Activated naive CD8-positive, alpha-beta T cell (primary cell): Measurements from ENCODE around the gene DCLRE1B.

Experiments
- H3K27ac Mint-ChIP-seq: one replicate; pipeline ENCODE4 v1.8.0; 2021; ENCODE audit warnings: mixed read lengths
- H3K27me3 Mint-ChIP-seq: one replicate; pipeline ENCODE4 v1.8.0; 2021; ENCODE audit warnings: mixed read lengths
- H3K36me3 Mint-ChIP-seq: one replicate; pipeline ENCODE4 v1.8.0; 2021; ENCODE audit warnings: mixed read lengths
- H3K4me1 Mint-ChIP-seq: one replicate; pipeline ENCODE4 v1.8.0; 2021; ENCODE audit warnings: low read depth, mixed read lengths
- H3K4me3 Mint-ChIP-seq: one replicate; pipeline ENCODE4 v1.8.0; 2021; ENCODE audit warnings: mild to moderate bottlenecking, mixed read lengths
- H3K9me3 Mint-ChIP-seq: one replicate; pipeline ENCODE4 v1.8.0; 2021; ENCODE audit warnings: low read depth, mixed read lengths

The DCLRE1B gene

DNA sequence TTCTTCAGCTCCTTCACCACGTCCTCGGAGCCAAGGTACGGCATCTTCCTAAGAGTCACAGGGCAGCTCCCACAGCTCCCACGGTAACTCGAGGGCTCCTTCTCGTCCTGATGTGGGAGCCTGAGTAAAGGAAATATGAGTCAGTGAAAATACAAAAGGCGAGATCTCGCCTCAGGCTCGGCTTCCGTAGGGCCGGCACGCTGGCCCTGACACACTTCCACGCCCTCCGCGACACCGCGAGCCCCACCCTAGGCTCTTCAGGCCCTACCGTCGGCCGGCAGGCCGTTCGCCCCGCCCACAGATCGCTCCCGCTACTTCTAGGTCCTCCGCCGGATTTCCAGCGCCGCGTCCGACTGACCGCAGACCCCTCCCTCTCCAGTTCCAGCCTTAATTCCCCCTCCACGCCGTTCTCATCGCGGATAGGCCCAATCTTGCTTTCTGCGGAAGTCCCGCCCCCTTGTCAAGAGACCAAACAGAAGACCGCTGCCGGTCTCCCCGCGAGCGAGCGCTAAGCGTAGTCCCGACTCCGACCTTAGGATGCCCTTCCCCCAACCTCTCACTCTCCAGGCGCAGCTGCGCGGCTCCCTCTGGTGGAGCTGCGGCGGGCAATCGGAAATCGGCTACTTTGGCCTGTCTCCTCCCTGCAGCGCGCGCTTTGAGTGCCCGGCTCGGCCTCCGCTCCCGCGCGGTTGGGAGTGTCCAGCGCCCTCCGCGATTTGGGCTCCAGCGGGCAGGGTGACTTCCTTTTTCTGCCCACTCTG lies at the start of gene DCLRE1B, which contains the start of gene AP4B1:
TSS of gene DCLRE1B (plus strand) at position 653 of the 761 bp plus-strand sequence. CDS start 261 bp downstream, outside the sequence.
TSS of gene AP4B1 (minus strand) at position 126 of the 761 bp plus-strand sequence. CDS start at position 44, 82 bp downstream.
- Mint-ChIP-seq H3K27me3 (no peaks in the 10 kb centered on the region), H3K4me3 (peak within 1 kb of the TSS; percentile 99), H3K9me3 (no peaks in the 10 kb centered on the region), H3K4me1 (peaks cover 53% of the 10 kb centered on the region), H3K36me3 (peaks cover 14% of the 10 kb centered on the region), H3K27ac (peak within 1 kb of the TSS; percentile 100)

GRCh38 chr1:113855630-113856400 lies 49.3 kb upstream of the DCLRE1B start:
- H3K4me1 Mint-ChIP-seq = peaks cover 34% of the 10 kb centered on the region
- H3K9me3 Mint-ChIP-seq = no peaks in the 10 kb centered on the region
- peak overlapping the region; percentile 16 for H3K27ac Mint-ChIP-seq
- peaks cover 26% of the 10 kb centered on the region for H3K36me3 Mint-ChIP-seq
- H3K27me3 Mint-ChIP-seq = no peaks in the 10 kb centered on the region
- no peak overlapping the region for H3K4me3 Mint-ChIP-seq

- no peaks in the 10 kb centered on the region for H3K9me3 Mint-ChIP-seq
- peak overlapping the region; percentile 16 for H3K27ac Mint-ChIP-seq
- peaks cover 33% of the 10 kb centered on the region for H3K4me1 Mint-ChIP-seq
- peaks cover 25% of the 10 kb centered on the region for H3K36me3 Mint-ChIP-seq
- no peak overlapping the region for H3K4me3 Mint-ChIP-seq
- no peaks in the 10 kb centered on the region for H3K27me3 Mint-ChIP-seq
Observed at GRCh38 chr1:113856401-113856790, 48.7 kb upstream of the DCLRE1B start.

DNA sequence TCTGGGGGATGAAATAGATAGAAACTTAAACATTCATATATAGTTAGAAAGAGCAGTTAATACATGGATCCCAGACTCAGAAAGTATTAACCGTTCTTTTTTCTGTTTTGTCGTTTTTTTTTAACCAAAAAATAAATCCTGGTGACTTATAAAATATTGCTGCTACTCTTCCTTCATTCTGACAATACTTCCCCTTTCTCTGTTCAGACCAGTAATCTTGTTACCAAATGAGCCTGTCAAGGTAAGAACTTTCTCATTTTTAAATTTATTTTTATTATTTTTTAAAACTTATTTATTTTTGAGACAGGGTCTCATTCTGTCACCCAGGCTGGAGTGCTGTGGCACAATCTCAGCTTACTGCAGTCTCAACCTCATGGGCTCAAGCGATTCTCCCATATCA lies 47.4 kb upstream of the DCLRE1B start:
- H3K4me1 Mint-ChIP-seq = peaks cover 37% of the 10 kb centered on the region
- H3K27ac Mint-ChIP-seq = no peak overlapping the region
- H3K4me3 Mint-ChIP-seq = no peak overlapping the region
- peaks cover 32% of the 10 kb centered on the region for H3K36me3 Mint-ChIP-seq
- H3K27me3 Mint-ChIP-seq = no peaks in the 10 kb centered on the region
- H3K9me3 Mint-ChIP-seq = no peaks in the 10 kb centered on the region

GRCh38 chr1:113858418-113858817 lies 46.7 kb upstream of the DCLRE1B start:
- no peaks in the 10 kb centered on the region for H3K27me3 Mint-ChIP-seq
- H3K27ac Mint-ChIP-seq = no peak overlapping the region
- H3K9me3 Mint-ChIP-seq = no peaks in the 10 kb centered on the region
- H3K36me3 Mint-ChIP-seq = peaks cover 35% of the 10 kb centered on the region
- peaks cover 40% of the 10 kb centered on the region for H3K4me1 Mint-ChIP-seq
- H3K4me3 Mint-ChIP-seq = no peak overlapping the region

- Mint-ChIP-seq H3K4me1 (peaks cover 41% of the 10 kb centered on the region), H3K27ac (peak overlapping the region; percentile 4), H3K4me3 (no peak overlapping the region), H3K9me3 (no peaks in the 10 kb centered on the region), H3K36me3 (peaks cover 36% of the 10 kb centered on the region), H3K27me3 (no peaks in the 10 kb centered on the region)
Observed at GRCh38 chr1:113858982-113859381, 46.1 kb upstream of the DCLRE1B start.

DNA sequence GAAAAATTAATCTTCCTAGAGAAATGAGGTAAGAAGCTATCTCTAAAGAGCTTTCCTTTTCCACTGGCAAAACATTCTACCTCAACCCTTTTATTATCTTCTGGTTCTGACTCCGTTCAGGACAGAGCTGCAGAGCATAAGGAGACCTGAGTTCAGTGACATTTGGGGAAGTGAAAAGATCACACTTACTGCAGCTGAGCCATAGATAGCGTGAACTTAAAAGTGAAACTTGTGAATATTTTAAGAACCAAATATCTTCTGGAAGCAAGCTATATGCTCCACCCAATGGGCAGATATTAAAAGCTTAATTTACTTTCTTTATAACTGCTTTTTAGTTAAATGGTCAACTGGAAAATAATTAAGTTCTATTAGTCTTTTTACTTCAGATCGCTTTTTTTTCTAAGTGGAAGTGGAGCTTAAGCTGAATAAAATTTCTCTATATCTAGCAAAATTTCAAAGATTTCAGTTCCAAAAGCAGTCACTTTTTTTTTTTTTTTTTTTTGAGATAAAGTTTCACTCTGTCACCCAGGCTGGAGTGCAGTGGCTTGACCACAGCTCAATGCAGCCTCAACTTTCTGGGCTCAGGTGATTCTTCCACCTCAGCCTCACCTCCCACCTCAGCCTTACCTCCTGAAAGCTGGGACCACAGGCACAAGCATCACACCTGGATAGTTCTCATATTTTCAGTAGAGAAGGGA lies 45.5 kb upstream of the DCLRE1B start:
- H3K4me3 Mint-ChIP-seq = no peak overlapping the region
- no peaks in the 10 kb centered on the region for H3K27me3 Mint-ChIP-seq
- peaks cover 31% of the 10 kb centered on the region for H3K36me3 Mint-ChIP-seq
- H3K9me3 Mint-ChIP-seq = no peaks in the 10 kb centered on the region
- H3K4me1 Mint-ChIP-seq = peaks cover 35% of the 10 kb centered on the region
- peak overlapping the region; percentile 50 for H3K27ac Mint-ChIP-seq

DNA sequence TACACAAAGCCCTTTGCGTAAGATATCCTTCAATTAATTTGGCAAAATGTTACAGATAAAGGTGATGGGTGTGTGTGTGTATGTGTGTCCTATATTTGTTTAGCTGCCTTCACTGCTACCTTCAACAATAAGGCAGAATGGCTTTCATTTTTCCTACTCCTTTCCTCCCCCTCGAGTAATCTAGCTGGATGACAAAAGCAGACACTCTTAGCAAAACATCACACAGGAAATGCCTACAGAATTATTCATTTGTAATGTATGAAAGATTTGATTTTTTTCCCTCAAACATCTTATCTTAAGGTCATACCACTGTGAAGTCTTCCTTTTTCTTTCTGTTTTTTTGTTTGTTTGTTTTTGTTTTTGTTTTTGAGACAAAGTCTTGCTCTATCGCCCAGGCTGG lies 44.2 kb upstream of the DCLRE1B start:
- Mint-ChIP-seq H3K4me1 (peaks cover 44% of the 10 kb centered on the region), H3K4me3 (no peak overlapping the region), H3K27me3 (no peaks in the 10 kb centered on the region), H3K27ac (peak overlapping the region; percentile 54), H3K36me3 (peaks cover 32% of the 10 kb centered on the region), H3K9me3 (no peaks in the 10 kb centered on the region)

GRCh38 chr1:113861641-113862040 lies 43.5 kb upstream of the DCLRE1B start:
- H3K27ac Mint-ChIP-seq = no peak overlapping the region
- H3K4me1 Mint-ChIP-seq = peaks cover 47% of the 10 kb centered on the region
- peaks cover 27% of the 10 kb centered on the region for H3K36me3 Mint-ChIP-seq
- H3K4me3 Mint-ChIP-seq = no peak overlapping the region
- no peaks in the 10 kb centered on the region for H3K27me3 Mint-ChIP-seq
- no peaks in the 10 kb centered on the region for H3K9me3 Mint-ChIP-seq

DNA sequence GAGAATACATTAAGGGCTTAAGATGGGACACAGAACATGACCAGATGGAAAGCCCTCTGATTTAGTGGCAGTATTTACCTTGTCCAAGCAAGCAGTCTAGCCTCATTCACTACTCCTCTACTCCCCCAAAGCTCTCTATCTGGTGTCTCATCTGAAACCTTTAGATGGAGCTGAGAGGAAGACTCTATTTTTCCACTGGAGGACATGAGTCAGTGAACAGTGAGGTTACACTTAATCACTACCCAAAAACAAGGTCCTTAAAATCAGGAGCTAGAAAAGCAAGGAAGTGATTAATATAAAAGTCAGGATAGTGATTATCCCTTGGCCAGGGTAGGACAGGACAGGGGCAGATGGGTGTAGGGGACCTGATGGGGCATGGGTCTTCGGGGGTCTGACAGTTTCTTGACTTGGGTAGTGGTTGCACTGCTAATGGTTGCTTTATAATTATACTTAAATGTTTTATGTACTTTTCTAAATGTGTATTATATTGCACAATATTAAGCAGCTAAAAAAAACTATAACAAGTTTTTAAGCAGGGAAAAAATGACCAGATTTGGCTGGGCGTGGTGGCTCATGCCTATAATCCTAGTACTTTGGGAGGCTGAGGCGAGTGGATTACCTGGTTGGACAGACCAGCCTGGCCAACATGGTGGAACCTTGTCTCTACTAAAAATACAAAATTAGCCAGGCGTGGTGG lies 36.6 kb upstream of the DCLRE1B start:
- peaks cover 69% of the 10 kb centered on the region for H3K4me1 Mint-ChIP-seq
- peak overlapping the region; percentile 93 for H3K4me3 Mint-ChIP-seq

DNA sequence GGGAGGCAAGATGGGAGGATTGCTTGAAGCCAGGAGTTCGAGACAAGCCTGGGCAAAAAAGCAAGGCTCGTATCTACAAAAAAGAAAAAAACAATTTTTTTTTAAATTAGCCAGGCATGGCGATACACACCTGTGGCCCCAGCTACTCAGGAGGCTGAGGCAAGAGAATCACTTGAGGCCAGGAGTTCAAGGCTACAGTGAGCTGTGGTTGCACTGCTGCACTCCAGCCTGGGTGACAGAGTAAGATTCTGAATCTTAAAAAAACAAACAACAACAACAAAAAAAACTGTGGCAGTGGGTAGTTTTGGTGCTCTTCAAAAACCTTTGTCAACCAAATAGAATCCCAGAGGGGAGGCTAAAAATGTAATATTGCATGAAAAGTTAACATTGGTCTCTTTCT lies 34.3 kb upstream of the DCLRE1B start:
- peaks cover 77% of the 10 kb centered on the region for H3K4me1 Mint-ChIP-seq
- H3K4me3 Mint-ChIP-seq = peak overlapping the region; percentile 93
- peaks cover 6% of the 10 kb centered on the region for H3K9me3 Mint-ChIP-seq
- H3K27ac Mint-ChIP-seq = peak overlapping the region; percentile 97
- no peaks in the 10 kb centered on the region for H3K27me3 Mint-ChIP-seq
- peaks cover 15% of the 10 kb centered on the region for H3K36me3 Mint-ChIP-seq

More for the DNA sequence above, 36.6 kb upstream of the DCLRE1B start:
- H3K27ac Mint-ChIP-seq = peak overlapping the region; percentile 97
- no peaks in the 10 kb centered on the region for H3K27me3 Mint-ChIP-seq
- peaks cover 19% of the 10 kb centered on the region for H3K36me3 Mint-ChIP-seq
- H3K9me3 Mint-ChIP-seq = no peaks in the 10 kb centered on the region

- peaks cover 13% of the 10 kb centered on the region for H3K36me3 Mint-ChIP-seq
- H3K9me3 Mint-ChIP-seq = peaks cover 6% of the 10 kb centered on the region
- H3K4me3 Mint-ChIP-seq = peak within 1 kb of the TSS; percentile 93
- peak within 1 kb of the TSS; percentile 97 for H3K27ac Mint-ChIP-seq
- H3K27me3 Mint-ChIP-seq = no peaks in the 10 kb centered on the region
- H3K4me1 Mint-ChIP-seq = peaks cover 78% of the 10 kb centered on the region
Observed at GRCh38 chr1:113871597-113872113, 33.5 kb upstream of the DCLRE1B start, which contains the start of gene PTPN22. TSS of gene PTPN22 (minus strand) at chr1:113871712.

GRCh38 chr1:113872219-113872935 lies 32.7 kb upstream of the DCLRE1B start:
- peak overlapping the region; percentile 97 for H3K27ac Mint-ChIP-seq
- no peaks in the 10 kb centered on the region for H3K27me3 Mint-ChIP-seq
- H3K4me3 Mint-ChIP-seq = peak overlapping the region; percentile 93
- H3K4me1 Mint-ChIP-seq = peaks cover 74% of the 10 kb centered on the region
- peaks cover 15% of the 10 kb centered on the region for H3K36me3 Mint-ChIP-seq
- peaks cover 6% of the 10 kb centered on the region for H3K9me3 Mint-ChIP-seq
